OCI-LY1 (cell line): Measurements from ENCODE around the gene EQTN.

Experiments
- H2AFZ ChIP-seq: fragments of 200-600 bp; sonication (generic), shearing (Covaris generic); 2 replicates; pipeline ENCODE4 v1.6.0; 2014; ENCODE audit warnings: antibody characterized with exemption, mild to moderate bottlenecking, low read length
- H3F3A ChIP-seq: fragments of 200-600 bp; sonication (generic), shearing (Covaris generic); 2 replicates; pipeline ENCODE4 v1.6.0; 2014; ENCODE audit warnings: mild to moderate bottlenecking, antibody characterized with exemption, low read length, moderate library complexity; ENCODE audit not compliant: insufficient read depth
- H3K27ac ChIP-seq: fragments of 200-600 bp; sonication (generic); 2 replicates; pipeline ENCODE4 v1.5.1; 2014; ENCODE audit warnings: low read length, mixed run types, mild to moderate bottlenecking, low read depth; ENCODE audit not compliant: poor library complexity, severe bottlenecking
- H3K27me3 ChIP-seq: fragments of 200-600 bp; sonication (generic); 2 replicates; pipeline ENCODE4 v1.6.0; 2014; ENCODE audit warnings: antibody characterized with exemption, mild to moderate bottlenecking, low read length, moderate library complexity; ENCODE audit not compliant: insufficient read depth
- H3K36me3 ChIP-seq: fragments of 200-600 bp; sonication (generic); 2 replicates; pipeline ENCODE4 v1.6.1; 2014; ENCODE audit warnings: mild to moderate bottlenecking, antibody characterized with exemption, low read length, moderate library complexity, mixed read lengths; ENCODE audit not compliant: insufficient read depth
- H3K4me1 ChIP-seq: fragments of 200-600 bp; sonication (generic); 2 replicates; pipeline ENCODE4 v1.5.1; 2014; ENCODE audit warnings: mild to moderate bottlenecking, low read length, moderate library complexity; ENCODE audit not compliant: insufficient read depth, severe bottlenecking
- H3K4me2 ChIP-seq: fragments of 200-600 bp; sonication (generic), shearing (Covaris generic); 2 replicates; pipeline ENCODE4 v1.6.1; 2014; ENCODE audit warnings: low read length
- H3K4me3 ChIP-seq: fragments of 200-600 bp; sonication (generic); 2 replicates; pipeline ENCODE4 v1.5.1; 2014; ENCODE audit warnings: low read length, low read depth, mild to moderate bottlenecking, mixed read lengths; ENCODE audit not compliant: poor library complexity, severe bottlenecking
- H3K79me2 ChIP-seq: fragments of 200-600 bp; shearing (Covaris generic); 2 replicates; pipeline ENCODE4 v1.6.1; 2016; ENCODE audit warnings: mixed run types, low read length, mixed read lengths; ENCODE audit not compliant: insufficient read depth
- H3K9ac ChIP-seq: fragments of 200-600 bp; sonication (generic), shearing (Covaris generic); 2 replicates; pipeline ENCODE4 v1.6.1; 2014; ENCODE audit warnings: mild to moderate bottlenecking, low read length, mixed read lengths
- H3K9me2 ChIP-seq: fragments of 200-600 bp; sonication (generic), shearing (Covaris generic); 2 replicates; pipeline ENCODE4 v1.6.1; 2014; ENCODE audit warnings: low read depth, mild to moderate bottlenecking, low read length, mixed read lengths
- H3K9me3 ChIP-seq: fragments of 200-600 bp; shearing (Covaris generic); 2 replicates; pipeline ENCODE4 v1.6.1; 2014; ENCODE audit warnings: low read length, mixed read lengths
- H4K20me1 ChIP-seq: fragments of 200-600 bp; sonication (generic), shearing (Covaris generic); 2 replicates; pipeline ENCODE4 v1.6.0; 2016; ENCODE audit warnings: mild to moderate bottlenecking, low read length; ENCODE audit not compliant: insufficient read depth
- CTCF ChIP-seq: fragments of 200-600 bp; sonication (generic), shearing (Covaris generic); IDR thresholded peaks from 2 replicates; pipeline ENCODE4 v1.5.1; 2017; ENCODE audit warnings: mild to moderate bottlenecking, antibody characterized with exemption, low read length, moderate library complexity, mixed read lengths
- EZH2 ChIP-seq: fragments of 200-600 bp; sonication (generic), shearing (Covaris generic); IDR thresholded peaks from 2 replicates; pipeline ENCODE4 v1.8.0; 2017; ENCODE audit warnings: borderline replicate concordance, mixed run types, mild to moderate bottlenecking, antibody characterized with exemption, low read length, moderate library complexity, mixed read lengths

EQTN gene

GRCh38 chr9:27338527-27338903 is 41.6 kb upstream of the EQTN start:
- no peaks in the 10 kb centered on the region for H3K36me3 ChIP-seq
- H3K27me3 ChIP-seq = no peaks in the 10 kb centered on the region; the same call in 1 of the 2 replicates
- no peak overlapping the region for H3K27ac ChIP-seq
- no peaks in the 10 kb centered on the region for H3F3A ChIP-seq
- H3K9me2 ChIP-seq = no peaks in the 10 kb centered on the region
- no peak overlapping the region for H3K4me3 ChIP-seq
- no peak for TF ChIP-seq EZH2
- TF ChIP-seq CTCF = no peak
- no peak overlapping the region for H2AFZ ChIP-seq
- no peaks in the 10 kb centered on the region for H3K4me1 ChIP-seq
- H3K9me3 ChIP-seq = no peaks in the 10 kb centered on the region
- no peak overlapping the region for H3K9ac ChIP-seq
- H3K4me2 ChIP-seq = no peak overlapping the region
- no peaks in the 10 kb centered on the region for H3K79me2 ChIP-seq
- no peaks in the 10 kb centered on the region for H4K20me1 ChIP-seq

GRCh38 chr9:27337833-27338526 is 41.0 kb upstream of the EQTN start:
- H3F3A ChIP-seq = no peaks in the 10 kb centered on the region
- H3K4me1 ChIP-seq = no peaks in the 10 kb centered on the region
- TF ChIP-seq EZH2 = no peak
- no peak for TF ChIP-seq CTCF

DNA sequence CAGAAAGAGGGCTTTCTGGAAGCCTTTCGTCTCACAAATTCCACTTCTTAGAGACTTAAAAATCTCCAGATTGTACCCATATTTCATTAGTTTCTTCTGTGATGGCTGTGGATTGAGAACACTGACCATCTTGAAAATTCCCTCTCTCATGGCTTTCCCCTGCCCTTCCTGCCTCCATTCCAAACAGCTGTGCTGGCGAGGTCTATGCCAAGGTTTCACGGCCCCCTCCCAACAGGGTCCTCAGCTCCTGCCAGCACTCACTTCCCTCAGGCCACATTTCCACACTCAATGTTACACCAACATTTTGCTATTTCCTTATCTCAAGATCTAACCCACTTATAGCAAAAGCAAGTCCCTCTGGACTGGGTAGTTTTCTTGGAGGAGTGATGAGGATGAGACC is 40.3 kb upstream of the EQTN start:
- no peaks in the 10 kb centered on the region for H4K20me1 ChIP-seq
- no peaks in the 10 kb centered on the region for H3K4me1 ChIP-seq
- no peak overlapping the region for H2AFZ ChIP-seq
- H3K9me3 ChIP-seq = no peaks in the 10 kb centered on the region
- H3K27ac ChIP-seq = no peak overlapping the region
- H3K79me2 ChIP-seq = no peaks in the 10 kb centered on the region
- TF ChIP-seq EZH2 (no peak), CTCF (no peak)
- H3K27me3 ChIP-seq = no peaks in the 10 kb centered on the region; the same call in 1 of the 2 replicates
- no peak overlapping the region for H3K4me3 ChIP-seq
- H3K4me2 ChIP-seq = no peak overlapping the region
- no peak overlapping the region for H3K9ac ChIP-seq
- no peaks in the 10 kb centered on the region for H3K36me3 ChIP-seq
- H3K9me2 ChIP-seq = no peaks in the 10 kb centered on the region
- no peaks in the 10 kb centered on the region for H3F3A ChIP-seq

More at GRCh38 chr9:27337833-27338526, 41.0 kb upstream of the EQTN start:
- Histone ChIP-seq H3K4me3 (no peak overlapping the region), H2AFZ (no peak overlapping the region), H3K4me2 (no peak overlapping the region), H3K27ac (no peak overlapping the region), H3K9ac (no peak overlapping the region), H3K27me3 (no peaks in the 10 kb centered on the region; the same call in 1 of the 2 replicates), H3K79me2 (no peaks in the 10 kb centered on the region), H4K20me1 (no peaks in the 10 kb centered on the region), H3K36me3 (no peaks in the 10 kb centered on the region), H3K9me2 (no peaks in the 10 kb centered on the region), H3K9me3 (no peaks in the 10 kb centered on the region)
